ENCODE measurements around the gene B4GALT4. TPM values are rescaled to one million over a fixed set of nuclear protein-coding genes. Genes with fewer than 3 reads are reported as not detected.
A peak's percentile ranks its signal among the peaks of the same experiment; 100 is the strongest.

Gene B4GALT4
- polyA plus RNA-seq, 2 of the 4 experiments (the other 2 are of a cell fraction) = 101 to 193 TPM

DNA sequence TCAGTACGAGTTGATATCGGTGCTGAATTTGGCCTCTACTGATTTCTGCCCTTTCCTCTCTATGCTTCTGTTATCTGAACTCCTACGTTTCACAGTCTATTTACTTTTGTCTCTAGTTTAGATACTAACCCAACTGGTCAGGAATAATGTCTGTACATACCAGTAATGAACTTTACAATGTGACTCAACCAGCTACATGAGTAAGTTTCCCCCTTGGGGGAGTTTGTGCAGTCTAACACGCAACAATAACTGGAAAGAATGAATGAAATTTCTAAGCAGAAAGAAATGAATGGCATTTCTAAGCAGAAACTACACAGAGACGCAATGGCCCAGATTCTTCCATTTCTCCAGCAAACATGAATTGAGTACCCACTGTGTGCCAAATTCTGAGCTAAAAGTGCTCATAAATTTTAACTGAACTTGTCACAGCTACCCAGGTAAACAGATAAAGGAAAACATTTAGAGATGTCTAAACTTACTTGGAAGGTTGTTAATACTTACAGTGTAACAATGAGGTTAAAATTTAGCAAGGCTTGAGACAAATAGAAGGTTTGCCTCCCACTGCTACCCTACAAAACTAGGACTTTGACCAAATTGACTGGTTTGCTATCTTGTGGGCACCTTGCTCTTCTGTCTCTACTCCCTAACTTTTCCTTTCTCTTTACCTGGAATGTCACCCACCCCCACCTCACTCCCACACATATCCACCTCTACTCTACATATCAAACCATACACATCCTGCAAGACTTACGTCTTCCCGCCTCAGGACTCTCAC lies 55.7 kb downstream of the B4GALT4 start (continued):
- TF ChIP-seq, protein P1, sequence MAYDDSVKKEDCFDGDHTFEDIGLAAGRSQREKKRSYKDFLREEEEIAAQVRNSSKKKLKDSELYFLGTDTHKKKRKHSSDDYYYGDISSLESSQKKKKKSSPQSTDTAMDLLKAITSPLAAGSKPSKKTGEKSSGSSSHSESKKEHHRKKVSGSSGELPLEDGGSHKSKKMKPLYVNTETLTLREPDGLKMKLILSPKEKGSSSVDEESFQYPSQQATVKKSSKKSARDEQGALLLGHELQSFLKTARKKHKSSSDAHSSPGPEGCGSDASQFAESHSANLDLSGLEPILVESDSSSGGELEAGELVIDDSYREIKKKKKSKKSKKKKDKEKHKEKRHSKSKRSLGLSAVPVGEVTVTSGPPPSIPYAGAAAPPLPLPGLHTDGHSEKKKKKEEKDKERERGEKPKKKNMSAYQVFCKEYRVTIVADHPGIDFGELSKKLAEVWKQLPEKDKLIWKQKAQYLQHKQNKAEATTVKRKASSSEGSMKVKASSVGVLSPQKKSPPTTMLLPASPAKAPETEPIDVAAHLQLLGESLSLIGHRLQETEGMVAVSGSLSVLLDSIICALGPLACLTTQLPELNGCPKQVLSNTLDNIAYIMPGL (CRISPR knock-in tag; IDR thresholded peaks at IDR 0.05; ENCODE audit: borderline replicate concordance) = no peak
- TF ChIP-seq JUN (IDR thresholded peaks at IDR 0.05) (peak; percentile 93 to 96), CEBPB (IDR thresholded peaks at IDR 0.05) (peak; percentile 58 to 91), RAD21 (conservative IDR thresholded peaks at IDR 0.05 in 1 of 2, IDR thresholded peaks at IDR 0.05 in 1 of 2) (peak; percentile 40 to 54), RARB (CRISPR knock-in tag; IDR thresholded peaks at IDR 0.05) (peak; percentile 75; the same call in 1 of the 2 replicates), EHMT2 (IDR thresholded peaks at IDR 0.05; ENCODE audit: low read depth) (no peak)

DNA sequence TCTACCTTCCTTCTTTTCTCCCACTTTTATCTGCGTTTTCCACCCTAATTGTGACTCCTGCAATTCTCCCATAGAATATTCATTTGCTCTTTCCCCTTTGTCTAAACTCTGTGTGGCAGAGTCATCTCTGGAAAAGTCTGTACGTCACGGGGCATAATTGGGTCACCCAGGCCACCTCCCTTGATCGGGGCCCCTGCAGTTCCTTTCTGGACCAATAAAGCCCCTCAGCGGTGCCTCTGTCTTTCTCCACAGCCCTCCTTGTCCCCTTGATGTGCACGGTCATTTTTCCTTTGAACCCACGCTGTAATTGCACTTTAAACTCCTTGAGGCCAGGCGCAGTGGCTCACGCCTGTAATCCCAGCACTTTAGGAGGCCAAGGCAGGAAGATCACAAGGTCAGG lies 56.6 kb downstream of the B4GALT4 start:
- FAIRE-seq = no peak
- H3K4me2 ChIP-seq = peak overlapping the region; percentile 63
- no peak for DNase-seq (ENCODE audit: low read depth in 1 of 2, low spot score in 1 of 2)
- H3K27ac ChIP-seq = peak overlapping the region; percentile 92 to 93
- no peaks in the 10 kb centered on the region for H3K9me3 ChIP-seq
- TF ChIP-seq FOSL2 (IDR thresholded peaks at IDR 0.05) (no peak), FOSL2 (CRISPR knock-in tag; IDR thresholded peaks at IDR 0.05) (0 out of 2 replicates have a peak, but pooled peaks have one; percentile 1), HEYL (CRISPR knock-in tag; IDR thresholded peaks at IDR 0.05) (no peak)
- H3K4me1 ChIP-seq = peaks cover 83% of the 10 kb centered on the region
- ChIA-PET POLR2A (interaction anchor here (1.3 kb wide), 1 partner anchor 57 kb away, joined by 6 read pairs; the partner anchor contains the start of gene B4GALT4), CTCF (interaction anchor here (0.7 to 2.0 kb wide), 3 partner anchors 13 to 149 kb away, joined by 3 to 8 read pairs (median 4); partner anchors contain the start of gene IGSF11)
- 57% methylated on average over 9 of the region's 9 CpGs for WGBS (ENCODE audit: missing lambda C conversion rate)
- H3K4me3 ChIP-seq = no peak overlapping the region
- ATAC-seq = no peak

DNA sequence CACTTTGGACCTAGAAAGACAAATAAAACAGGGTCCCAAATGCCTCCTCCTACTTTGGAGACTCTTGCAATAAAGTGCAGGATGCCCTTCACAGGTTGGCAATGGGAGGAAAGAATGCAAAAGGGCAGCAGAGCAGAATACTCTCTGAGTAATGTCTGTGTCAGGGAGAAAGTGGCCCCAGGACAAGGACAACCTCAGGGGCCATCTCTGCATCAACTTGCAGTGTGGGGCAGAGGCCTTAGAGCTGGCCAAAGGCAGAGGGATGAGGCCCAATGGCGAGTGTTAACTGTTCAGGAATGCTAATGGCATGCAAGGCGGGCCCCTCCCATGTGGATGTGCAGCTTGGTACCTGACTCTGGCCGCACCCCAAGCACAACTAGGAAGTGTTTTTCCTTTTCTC lies 58.9 kb downstream of the B4GALT4 start:
- DNase-seq (ENCODE audit: low read depth in 1 of 2, low spot score in 1 of 2) (peak; percentile 68 to 97), FAIRE-seq (no peak), ATAC-seq (peak; percentile 75 to 87)
- Histone ChIP-seq H3K27ac (peak overlapping the region; percentile 92 to 93), H3K4me1 (peaks cover 77% of the 10 kb centered on the region), H3K9me3 (no peaks in the 10 kb centered on the region), H3K4me2 (peak overlapping the region; percentile 64), H3K4me3 (no peak overlapping the region)
- ChIA-PET POLR2A (no interaction called here), CTCF (interaction anchor here (1.3 kb wide), 1 partner anchor 147 kb away, joined by 3 read pairs; the partner anchor contains the start of gene IGSF11)
- whole genome bisulfite sequencing (ENCODE audit: missing lambda C conversion rate) = 0% methylated on average over 3 of the region's 3 CpGs
- TF ChIP-seq CHD2 (IDR thresholded peaks at IDR 0.05; ENCODE audit: low read length, partially characterized antibody) (no peak), FOSB (CRISPR knock-in tag; IDR thresholded peaks at IDR 0.05) (no peak), NFE2L2 (conservative IDR thresholded peaks at IDR 0.05; ENCODE audit: low read length) (no peak), POLR2AphosphoS2 (conservative IDR thresholded peaks at IDR 0.05; ENCODE audit: low read length) (no peak), HOXB5 (CRISPR knock-in tag; IDR thresholded peaks at IDR 0.05) (peak; percentile 68; the same call in 1 of the 2 replicates), FOSL2 (IDR thresholded peaks at IDR 0.05) (no peak), FOSL2 (CRISPR knock-in tag; IDR thresholded peaks at IDR 0.05) (peak; percentile 66; the same call in 1 of the 2 replicates), ZFP36 (IDR thresholded peaks at IDR 0.05; ENCODE audit: borderline replicate concordance, partially characterized antibody) (no peak), RNF2 (IDR thresholded peaks at IDR 0.05; ENCODE audit: borderline replicate concordance, low read depth) (no peak), GATA3 (IDR thresholded peaks at IDR 0.05; ENCODE audit: borderline replicate concordance) (peak; percentile 81; the same call in 1 of the 2 replicates), JUN (IDR thresholded peaks at IDR 0.05) (0 out of 5 replicates have a peak, but pooled peaks have one; percentile 18 to 21), MAZ (IDR thresholded peaks at IDR 0.05; ENCODE audit: borderline replicate concordance, low read depth, low read length) (no peak), ZC3H11A (IDR thresholded peaks at IDR 0.05) (no peak), EHF (CRISPR knock-in tag; IDR thresholded peaks at IDR 0.05) (no peak), NPAS2 (CRISPR knock-in tag; IDR thresholded peaks at IDR 0.05; ENCODE audit: borderline replicate concordance) (no peak), SMC3 (IDR thresholded peaks at IDR 0.05) (no peak; the same call in 2 of the 3 replicates), POLR2A (IDR thresholded peaks at IDR 0.05; ENCODE audit: low read length) (no peak), BHLHE40 (IDR thresholded peaks at IDR 0.05; ENCODE audit: low read depth, low read length) (no peak), HDAC2 (IDR thresholded peaks at IDR 0.05) (no peak), PHF8 (IDR thresholded peaks at IDR 0.05; ENCODE audit: borderline replicate concordance, low read depth) (no peak), HOXB13 (CRISPR knock-in tag; IDR thresholded peaks at IDR 0.05; ENCODE audit: low read depth) (peak; percentile 72; the same call in 1 of the 2 replicates)
- TF ChIP-seq, protein P2, sequence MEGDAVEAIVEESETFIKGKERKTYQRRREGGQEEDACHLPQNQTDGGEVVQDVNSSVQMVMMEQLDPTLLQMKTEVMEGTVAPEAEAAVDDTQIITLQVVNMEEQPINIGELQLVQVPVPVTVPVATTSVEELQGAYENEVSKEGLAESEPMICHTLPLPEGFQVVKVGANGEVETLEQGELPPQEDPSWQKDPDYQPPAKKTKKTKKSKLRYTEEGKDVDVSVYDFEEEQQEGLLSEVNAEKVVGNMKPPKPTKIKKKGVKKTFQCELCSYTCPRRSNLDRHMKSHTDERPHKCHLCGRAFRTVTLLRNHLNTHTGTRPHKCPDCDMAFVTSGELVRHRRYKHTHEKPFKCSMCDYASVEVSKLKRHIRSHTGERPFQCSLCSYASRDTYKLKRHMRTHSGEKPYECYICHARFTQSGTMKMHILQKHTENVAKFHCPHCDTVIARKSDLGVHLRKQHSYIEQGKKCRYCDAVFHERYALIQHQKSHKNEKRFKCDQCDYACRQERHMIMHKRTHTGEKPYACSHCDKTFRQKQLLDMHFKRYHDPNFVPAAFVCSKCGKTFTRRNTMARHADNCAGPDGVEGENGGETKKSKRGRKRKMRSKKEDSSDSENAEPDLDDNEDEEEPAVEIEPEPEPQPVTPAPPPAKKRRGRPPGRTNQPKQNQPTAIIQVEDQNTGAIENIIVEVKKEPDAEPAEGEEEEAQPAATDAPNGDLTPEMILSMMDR (IDR thresholded peaks at IDR 0.05) = no peak
- TF ChIP-seq, protein P3, sequence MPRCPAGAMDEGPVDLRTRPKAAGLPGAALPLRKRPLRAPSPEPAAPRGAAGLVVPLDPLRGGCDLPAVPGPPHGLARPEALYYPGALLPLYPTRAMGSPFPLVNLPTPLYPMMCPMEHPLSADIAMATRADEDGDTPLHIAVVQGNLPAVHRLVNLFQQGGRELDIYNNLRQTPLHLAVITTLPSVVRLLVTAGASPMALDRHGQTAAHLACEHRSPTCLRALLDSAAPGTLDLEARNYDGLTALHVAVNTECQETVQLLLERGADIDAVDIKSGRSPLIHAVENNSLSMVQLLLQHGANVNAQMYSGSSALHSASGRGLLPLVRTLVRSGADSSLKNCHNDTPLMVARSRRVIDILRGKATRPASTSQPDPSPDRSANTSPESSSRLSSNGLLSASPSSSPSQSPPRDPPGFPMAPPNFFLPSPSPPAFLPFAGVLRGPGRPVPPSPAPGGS (IDR thresholded peaks at IDR 0.05) = no peak
- TF ChIP-seq, protein P4, sequence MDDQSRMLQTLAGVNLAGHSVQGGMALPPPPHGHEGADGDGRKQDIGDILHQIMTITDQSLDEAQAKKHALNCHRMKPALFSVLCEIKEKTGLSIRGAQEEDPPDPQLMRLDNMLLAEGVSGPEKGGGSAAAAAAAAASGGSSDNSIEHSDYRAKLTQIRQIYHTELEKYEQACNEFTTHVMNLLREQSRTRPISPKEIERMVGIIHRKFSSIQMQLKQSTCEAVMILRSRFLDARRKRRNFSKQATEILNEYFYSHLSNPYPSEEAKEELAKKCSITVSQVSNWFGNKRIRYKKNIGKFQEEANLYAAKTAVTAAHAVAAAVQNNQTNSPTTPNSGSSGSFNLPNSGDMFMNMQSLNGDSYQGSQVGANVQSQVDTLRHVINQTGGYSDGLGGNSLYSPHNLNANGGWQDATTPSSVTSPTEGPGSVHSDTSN (IDR thresholded peaks at IDR 0.05) = 0 out of 2 replicates have a peak, but pooled peaks have one; percentile 17

All from A549 (cell line).